C4-2B (cell line): ENCODE measurements around the gene FGD6.

Experiments
- H3K27ac ChIP-seq: fragments of 450-650 bp; 2 replicates; pipeline ENCODE4 v1.5.1; 2017
- CTCF ChIP-seq: fragments of 450-650 bp; conservative IDR thresholded peaks from 2 replicates; pipeline ENCODE4 v1.5.1; 2017; ENCODE audit warnings: mild to moderate bottlenecking
- ZFX ChIP-seq: fragments of 450-650 bp; IDR thresholded peaks from 2 replicates; pipeline ENCODE4 v1.6.1; 2017

The FGD6 gene

GRCh38 chr12:95230313-95230712 is 13.0 kb upstream of the FGD6 start:
- H3K27ac ChIP-seq = no peak overlapping the region
- TF ChIP-seq CTCF (no peak), ZFX (no peak)

GRCh38 chr12:95229636-95230035 is 12.4 kb upstream of the FGD6 start:
- H3K27ac ChIP-seq = no peak overlapping the region

GRCh38 chr12:95228617-95229016 is 11.3 kb upstream of the FGD6 start:
- no peak overlapping the region for H3K27ac ChIP-seq
- no peak for TF ChIP-seq ZFX
- no peak for TF ChIP-seq CTCF

More at GRCh38 chr12:95229636-95230035, 12.4 kb upstream of the FGD6 start:
- TF ChIP-seq ZFX = no peak
- TF ChIP-seq CTCF = no peak

DNA sequence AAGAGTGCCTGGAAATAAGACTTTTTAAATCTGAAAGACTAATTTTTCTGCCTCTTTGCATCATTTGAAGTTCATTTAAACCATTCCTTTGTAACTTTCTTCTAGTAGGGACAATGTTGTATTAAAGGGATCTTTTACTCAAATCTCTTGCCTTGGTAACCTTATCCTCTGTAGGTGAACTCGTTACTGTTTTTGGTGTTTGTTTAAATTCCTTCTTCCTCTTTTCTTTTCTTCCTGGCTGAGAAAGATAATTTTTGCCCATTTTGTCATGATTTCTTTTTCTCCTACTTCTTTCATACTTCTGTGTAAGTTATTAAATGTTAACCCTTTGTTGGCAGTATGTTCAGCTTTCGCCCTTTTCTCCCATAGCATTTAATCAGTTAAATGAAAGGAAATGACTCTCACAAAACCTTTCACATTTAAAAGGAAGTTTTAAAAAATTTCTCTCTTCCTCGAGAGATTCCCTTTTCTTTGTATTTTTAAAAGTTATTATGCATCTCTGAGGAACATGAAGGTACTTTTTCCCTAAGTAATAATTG is 10.6 kb upstream of the FGD6 start:
- H3K27ac ChIP-seq = no peak overlapping the region
- no peak for TF ChIP-seq CTCF
- TF ChIP-seq ZFX = no peak

GRCh38 chr12:95225645-95226212 is 8.5 kb upstream of the FGD6 start:
- H3K27ac ChIP-seq = no peak overlapping the region
- TF ChIP-seq ZFX = no peak
- no peak for TF ChIP-seq CTCF

DNA sequence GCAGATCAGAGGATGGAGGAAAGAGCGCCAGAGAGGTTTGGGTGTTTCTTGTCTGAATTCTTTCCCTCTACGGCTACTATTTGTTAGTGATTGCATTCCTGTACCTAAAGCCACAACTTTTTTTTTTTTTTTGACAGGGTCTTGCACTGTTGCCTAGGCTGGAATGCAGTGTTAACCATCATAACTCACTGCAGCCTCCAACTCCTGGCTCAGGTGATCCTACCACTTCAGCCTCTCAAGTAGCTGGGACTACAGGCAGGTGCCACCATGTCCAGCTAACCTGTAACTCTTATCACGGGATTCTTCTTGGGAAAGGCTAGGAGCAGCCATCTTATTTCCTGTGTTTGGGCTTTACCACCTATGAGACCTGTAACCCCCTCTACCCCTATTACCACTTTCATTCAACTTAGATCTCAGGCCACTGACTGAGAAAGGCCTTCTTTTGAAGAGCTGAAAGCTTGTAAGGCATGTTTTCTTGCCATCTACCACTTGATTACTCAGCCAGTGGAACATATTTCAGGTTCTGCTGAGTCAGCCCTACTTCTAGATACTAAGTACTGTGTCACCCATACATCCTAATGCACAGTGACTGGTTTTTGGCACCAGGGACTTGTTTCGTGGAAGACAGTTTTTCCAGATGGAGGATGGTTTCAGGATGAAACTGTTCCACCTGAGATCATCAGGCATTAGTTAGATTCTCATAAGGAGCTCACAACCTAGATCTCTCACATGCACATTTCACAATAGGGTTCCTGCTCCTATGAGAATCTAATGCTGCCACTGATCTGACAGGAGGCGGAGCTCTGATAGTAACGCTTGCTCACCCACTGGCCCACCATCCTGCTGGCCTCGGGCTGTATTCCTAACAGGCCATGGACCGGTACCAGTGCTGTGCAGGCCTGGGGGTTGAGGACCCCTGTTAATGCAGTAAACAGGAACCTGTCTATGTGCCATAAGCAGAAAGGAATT is 7.2 kb upstream of the FGD6 start:
- no peak for TF ChIP-seq CTCF
- TF ChIP-seq ZFX = no peak
- H3K27ac ChIP-seq = no peak overlapping the region

DNA sequence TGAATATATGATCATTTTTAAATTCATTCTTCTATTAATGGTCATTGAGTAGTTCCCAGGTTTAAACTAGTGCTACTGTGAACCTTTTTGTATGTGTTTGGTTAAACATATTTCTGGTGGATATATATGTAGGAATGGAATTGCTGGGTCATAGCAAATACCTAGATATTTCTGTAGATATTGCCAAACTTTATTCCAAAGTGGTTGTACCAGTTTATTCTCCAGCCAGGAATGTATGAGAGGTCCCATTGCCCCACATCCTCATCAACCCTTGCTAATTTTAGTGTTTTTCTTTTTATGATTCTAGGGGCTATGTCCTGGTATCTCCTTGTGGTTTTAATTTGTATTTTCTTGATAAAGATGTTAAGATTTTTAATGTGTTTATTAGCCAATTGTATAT is 3.5 kb upstream of the FGD6 start:
- no peak for TF ChIP-seq ZFX
- H3K27ac ChIP-seq = no peak overlapping the region
